ENCODE measurements around the gene C5.

Gene C5

GRCh38 chr9:120905315-120906164 is 144.5 kb downstream of the C5 start:
- DNase-seq, result peak in 4 of 6 experiments; percentile 16 to 46 (median 19)

- no peak for DNase-seq
Observed at GRCh38 chr9:120904978-120905301, 145.1 kb downstream of the C5 start.

- peak; percentile 61 to 82 (median 78) for DNase-seq
Observed at GRCh38 chr9:120904061-120904977, 145.8 kb downstream of the C5 start.

GRCh38 chr9:120902569-120903535 is 147.2 kb downstream of the C5 start:
- DNase-seq, result peak in 2 of 6 experiments; percentile 13 to 41
